Dedifferentiated amniotic fluid mesenchymal stem cell (primary cell): Measurements from ENCODE around the gene ZXDC.

Source experiments
- DNase-seq: peaks from one replicate; pipeline ENCODE4 v3.0.0-alpha.2; 2016; ENCODE audit errors: extremely low spot score

Gene ZXDC

GRCh38 chr3:126510308-126510910 lies 34.7 kb upstream of the ZXDC start:
- no peak for DNase-seq

GRCh38 chr3:126509597-126510307 lies 34.1 kb upstream of the ZXDC start:
- DNase-seq = no peak

- no peak for DNase-seq
Observed at GRCh38 chr3:126508564-126508964, 32.9 kb upstream of the ZXDC start.

GRCh38 chr3:126507886-126508285 lies 32.2 kb upstream of the ZXDC start:
- no peak for DNase-seq

GRCh38 chr3:126503701-126504100 lies 28.0 kb upstream of the ZXDC start:
- DNase-seq = no peak

- no peak for DNase-seq
Observed at GRCh38 chr3:126502656-126503055, 27.0 kb upstream of the ZXDC start.

- no peak for DNase-seq
Observed at GRCh38 chr3:126501736-126502135, 26.0 kb upstream of the ZXDC start.

- DNase-seq = no peak
Observed at GRCh38 chr3:126501054-126501453, 25.4 kb upstream of the ZXDC start.

GRCh38 chr3:126500016-126500415 lies 24.3 kb upstream of the ZXDC start:
- DNase-seq = no peak

- no peak for DNase-seq
Observed at GRCh38 chr3:126499401-126499800, 23.7 kb upstream of the ZXDC start.

GRCh38 chr3:126498929-126499328 lies 23.2 kb upstream of the ZXDC start:
- DNase-seq = no peak

GRCh38 chr3:126498461-126498860 lies 22.8 kb upstream of the ZXDC start:
- no peak for DNase-seq

GRCh38 chr3:126497956-126498355 lies 22.3 kb upstream of the ZXDC start:
- DNase-seq = no peak

- DNase-seq = no peak
Observed at GRCh38 chr3:126496894-126497850, 21.5 kb upstream of the ZXDC start.

- no peak for DNase-seq
Observed at GRCh38 chr3:126495786-126496185, 20.1 kb upstream of the ZXDC start.

GRCh38 chr3:126494970-126495230 lies 19.2 kb upstream of the ZXDC start:
- DNase-seq = no peak

- no peak for DNase-seq
Observed at GRCh38 chr3:126494204-126494969, 18.7 kb upstream of the ZXDC start.

- DNase-seq = no peak
Observed at GRCh38 chr3:126493739-126494138, 18.0 kb upstream of the ZXDC start.

- DNase-seq = no peak
Observed at GRCh38 chr3:126493051-126493450, 17.4 kb upstream of the ZXDC start.

GRCh38 chr3:126491221-126492013 lies 15.7 kb upstream of the ZXDC start:
- no peak for DNase-seq

- no peak for DNase-seq
Observed at GRCh38 chr3:126490619-126491018, 14.9 kb upstream of the ZXDC start.
